H1 (cell line): Measurements from ENCODE around the gene MAP1B. TPM values are rescaled to one million over a fixed set of nuclear protein-coding genes. Genes with fewer than 3 reads are reported as not detected.

ENCODE experiments used
- CTCF ChIA-PET: fragments of 300-600 bp; sonication (Branson Sonifier 250); formaldehyde crosslinking; loops from one replicate; lab custom pipeline; 2021; ENCODE audit not compliant: partially characterized antibody; lab: Charles Lee
- POLR2A ChIA-PET: fragments of 300-600 bp; sonication (Branson Sonifier 250); formaldehyde crosslinking; loops from one replicate; lab custom pipeline; 2021; ENCODE audit warnings: inconsistent platforms; ENCODE audit not compliant: partially characterized antibody; lab: Charles Lee
- DNase-seq, 2 experiments: peaks; one replicate each; pipeline versions ENCODE4 v3.0.0 to v3.0.0-alpha.2; 2010 to 2022; ENCODE audit warnings: low spot score in 2 of 2, low read depth in 1 of 2, mixed read lengths in 1 of 2
- FAIRE-seq: peaks from 2 replicates; lab custom pipeline; 2011; peaks lifted over from hg19 to GRCh38; lab: Jason Lieb, UNC
- H2AFZ ChIP-seq: 2 replicates; pipeline ENCODE4 v1.8.1; 2012; ENCODE audit warnings: low read length, inconsistent platforms
- H2AK5ac ChIP-seq: 2 replicates; pipeline ENCODE4 v1.6.1; 2013; ENCODE audit warnings: low read depth, low read length
- H2BK120ac ChIP-seq: replicated peaks from 2 replicates; pipeline ENCODE3; 2013; ENCODE audit warnings: low read depth, low read length, inconsistent platforms
- H2BK12ac ChIP-seq: 2 replicates; pipeline ENCODE4 v1.6.1; 2013; ENCODE audit warnings: low read depth, low read length
- H2BK15ac ChIP-seq: 2 replicates; pipeline ENCODE4 v1.6.1; 2013; ENCODE audit warnings: low read length
- H2BK20ac ChIP-seq: 2 replicates; pipeline ENCODE4 v1.6.1; 2013; ENCODE audit warnings: low read length
- H2BK5ac ChIP-seq: 2 replicates; pipeline ENCODE4 v1.6.1; 2013; ENCODE audit warnings: low read depth, low read length
- H3K14ac ChIP-seq: 2 replicates; pipeline ENCODE4 v1.6.1; 2013; ENCODE audit warnings: inconsistent platforms; ENCODE audit not compliant: insufficient read length
- H3K18ac ChIP-seq: 2 replicates; pipeline ENCODE4 v1.6.1; 2013; ENCODE audit warnings: low read length; ENCODE audit errors: extremely low read depth
- H3K23ac ChIP-seq: 2 replicates; pipeline ENCODE4 v1.6.1; 2013; ENCODE audit warnings: inconsistent platforms; ENCODE audit not compliant: insufficient read length
- H3K23me2 ChIP-seq: 2 replicates; pipeline ENCODE4 v1.6.1; 2013; ENCODE audit warnings: low read depth, low read length
- H3K27ac ChIP-seq: 2 replicates; pipeline ENCODE4 v1.6.1; 2011; ENCODE audit warnings: low read depth, low read length, inconsistent platforms
- H3K27me3 ChIP-seq, 4 experiments: replicated peaks in 1 of 4; 1 replicate in 1 of 4; 2 replicates in 3 of 4; pipeline versions ENCODE4 v1.6.1 to v1.8.1; 2011 to 2013; ENCODE audit warnings: low read length in 3 of 4, mild to moderate bottlenecking in 3 of 4, inconsistent platforms in 2 of 4, mixed read lengths in 2 of 4, moderate library complexity in 1 of 4; ENCODE audit not compliant: control insufficient read depth in 3 of 4, insufficient read depth in 3 of 4; ENCODE audit errors: extremely low read depth in 1 of 4
- H3K36me3 ChIP-seq, 4 experiments: 2 replicates each; pipeline versions ENCODE4 v1.6.1 to v1.8.1; 2011 to 2013; ENCODE audit warnings: mild to moderate bottlenecking in 4 of 4, low read length in 3 of 4, moderate library complexity in 2 of 4, control low read depth in 1 of 4, inconsistent platforms in 1 of 4; ENCODE audit not compliant: insufficient read depth in 4 of 4, control insufficient read depth in 2 of 4
- H3K4ac ChIP-seq: replicated peaks from 2 replicates; pipeline ENCODE3; 2013; ENCODE audit warnings: low read length, low read depth, mixed read lengths, inconsistent platforms; ENCODE audit not compliant: insufficient read length
- H3K4me1 ChIP-seq, 4 experiments: replicated peaks in 1 of 4; 1 replicate in 1 of 4; 2 replicates in 3 of 4; pipeline versions ENCODE4 v1.6.1 to v1.8.1; 2011 to 2013; ENCODE audit warnings: low read length in 3 of 4, inconsistent platforms in 2 of 4, mixed read lengths in 1 of 4; ENCODE audit not compliant: insufficient read depth in 4 of 4, control insufficient read depth in 3 of 4
- H3K4me2 ChIP-seq, 2 experiments: 2 replicates each; pipeline versions ENCODE4 v1.6.1 to v1.8.1; 2011 to 2013; ENCODE audit warnings: low read depth in 2 of 2, low read length in 2 of 2, control low read depth in 1 of 2, inconsistent platforms in 1 of 2, mild to moderate bottlenecking in 1 of 2; ENCODE audit not compliant: insufficient read depth in 1 of 2
- H3K4me3 ChIP-seq, 4 experiments: fragments of 200-600, 300-600 bp in 1 of 4; sonication (generic), shearing (Covaris generic), sonication (Bioruptor Twin) in 1 of 4; 2 replicates each; pipeline versions ENCODE4 v1.5.1 to v1.8.1; 2011 to 2016; ENCODE audit warnings: low read length in 4 of 4, low read depth in 3 of 4, control low read depth in 2 of 4, inconsistent platforms in 2 of 4, mild to moderate bottlenecking in 2 of 4, mixed read lengths in 1 of 4, moderate library complexity in 1 of 4; ENCODE audit not compliant: insufficient read depth in 2 of 4; ENCODE audit errors: extremely low read depth in 1 of 4
- H3K56ac ChIP-seq: replicated peaks from 2 replicates; pipeline ENCODE3; 2013; ENCODE audit warnings: low read depth, mild to moderate bottlenecking, mixed read lengths, low read length, inconsistent platforms; ENCODE audit not compliant: insufficient read length
- H3K79me1 ChIP-seq: 2 replicates; pipeline ENCODE4 v1.6.1; 2013; ENCODE audit warnings: low read depth, low read length, control low read depth
- H3K79me2 ChIP-seq, 2 experiments: 2 replicates each; pipeline versions ENCODE4 v1.6.1 to v1.8.1; 2012 to 2013; ENCODE audit warnings: low read length in 2 of 2, mild to moderate bottlenecking in 2 of 2, inconsistent platforms in 1 of 2; ENCODE audit not compliant: insufficient read depth in 2 of 2, control insufficient read depth in 1 of 2
- H3K9ac ChIP-seq, 4 experiments: replicated peaks in 1 of 4; 1 replicate in 1 of 4; 2 replicates in 3 of 4; pipeline versions ENCODE4 v1.6.1 to v1.8.1; 2011 to 2013; ENCODE audit warnings: low read depth in 3 of 4, low read length in 3 of 4, control low read depth in 2 of 4, mild to moderate bottlenecking in 2 of 4, moderate library complexity in 2 of 4, inconsistent platforms in 1 of 4; ENCODE audit errors: extremely low read depth in 1 of 4
- H3K9me3 ChIP-seq, 2 experiments: 2 replicates each; pipeline versions ENCODE4 v1.6.1 to v1.8.1; 2012 to 2013; ENCODE audit warnings: mild to moderate bottlenecking in 2 of 2, moderate library complexity in 2 of 2, control low read depth in 1 of 2, inconsistent platforms in 1 of 2, low read depth in 1 of 2, low read length in 1 of 2, mixed read lengths in 1 of 2; ENCODE audit not compliant: insufficient read depth in 2 of 2
- H4K20me1 ChIP-seq, 2 experiments: replicated peaks in 1 of 2; 2 replicates each; pipeline versions ENCODE3 to v1.8.1; 2011 to 2013; ENCODE audit warnings: inconsistent platforms in 2 of 2, low read length in 2 of 2, mild to moderate bottlenecking in 1 of 2; ENCODE audit not compliant: insufficient read depth in 2 of 2, control insufficient read depth in 1 of 2
- H4K5ac ChIP-seq: 2 replicates; pipeline ENCODE4 v1.6.1; 2013; ENCODE audit warnings: low read length, low read depth, mixed read lengths, inconsistent platforms; ENCODE audit not compliant: insufficient read length
- H4K8ac ChIP-seq: 2 replicates; pipeline ENCODE4 v1.8.0; 2013; ENCODE audit warnings: mild to moderate bottlenecking, moderate library complexity, low read length, inconsistent platforms; ENCODE audit not compliant: insufficient read depth; ENCODE audit errors: extremely low read depth
- H4K91ac ChIP-seq: replicated peaks from 2 replicates; pipeline ENCODE3; 2013; ENCODE audit warnings: low read length, mixed read lengths, inconsistent platforms; ENCODE audit not compliant: insufficient read length
- CBX8 ChIP-seq: fragments of 300-800, 300-1000 bp; sonication (generic); IDR thresholded peaks from 2 replicates; pipeline ENCODE4 v1.7.1; 2016; ENCODE audit warnings: low read depth, low read length, borderline replicate concordance
- E2F6 ChIP-seq: IDR thresholded peaks from 2 replicates; pipeline ENCODE4 v1.6.1; 2012; ENCODE audit warnings: inconsistent platforms
- EP300 ChIP-seq, 2 experiments: IDR thresholded peaks; 1 replicate in 1 of 2; 2 replicates in 1 of 2; pipeline ENCODE4 v1.6.1; 2011 to 2012; ENCODE audit warnings: low read depth in 2 of 2, low read length in 2 of 2, mild to moderate bottlenecking in 2 of 2, borderline replicate concordance in 1 of 2, inconsistent platforms in 1 of 2, moderate library complexity in 1 of 2
- SRF ChIP-seq: IDR thresholded peaks from 2 replicates; pipeline ENCODE4 v1.6.1; 2011; ENCODE audit warnings: mild to moderate bottlenecking, low read depth, low read length, moderate library complexity
- WGBS, 2 experiments: shearing (Covaris generic) in 1 of 2; methylation state at CpG; one replicate each; pipeline versions ENCODE4 v1.1.6 to v1.1.7; 2013 to 2015; ENCODE audit warnings: low lambda C conversion rate in 2 of 2, mixed read lengths in 2 of 2, inconsistent platforms in 1 of 2, low coverage in 1 of 2, missing lambda C conversion rate in 1 of 2; ENCODE audit not compliant: insufficient replicate concordance in 2 of 2, insufficient coverage in 1 of 2, insufficient read length in 1 of 2; ENCODE audit errors: extremely low coverage in 1 of 2, missing lambda C conversion rate in 1 of 2; 5-methylcytosine and 5-hydroxymethylcytosine counted together
- polyA plus RNA-seq, 7 experiments: library from polyadenylated mRNA; depleted of rRNA in 3 of 7; stranded (reverse) in 5 of 7; unstranded in 2 of 7; fragments of >200 nt in 5 of 7; fragments of 200-250 nt in 2 of 7; gene quantifications; 1 replicate in 5 of 7; 2 replicates in 1 of 7; 4 replicates in 1 of 7; pipeline versions ENCODE4 v1.2.1 to v1.2.3, GENCODE V29; 2011 to 2013; ENCODE audit warnings: missing spikeins in 2 of 7, mixed read lengths in 2 of 7
- total RNA-seq: library from RNA; stranded (reverse); fragmentation: NEBNext Ultra II Directional; extraction: Animal tissue kit (Norgen Biotek cat#: 25700); gene quantifications from 2 replicates; pipeline ENCODE4 v1.2.1, GENCODE V29; 2021

Gene MAP1B
- total and polyA plus RNA-seq, 2 of the 8 experiments (the other 6 are each of a cell fraction or from before 2014, with no cell fraction given) = 24.5 to 120 TPM

GRCh38 chr5:72146056-72146455 is 38.8 kb downstream of the MAP1B start:
- Histone ChIP-seq H2BK12ac (no peak overlapping the region), H3K23me2 (no peaks in the 10 kb centered on the region), H2BK120ac (no peak overlapping the region), H2BK5ac (no peak overlapping the region), H3K9me3 (no peaks in the 10 kb centered on the region), H3K9ac (no peak overlapping the region; a peak in 1 of 7 replicates), H3K4me2 (no peak overlapping the region), H3K27me3 (no peaks in the 10 kb centered on the region), H4K8ac (no peak overlapping the region), H2AFZ (no peak overlapping the region), H3K56ac (no peak overlapping the region), H4K91ac (no peak overlapping the region), H3K14ac (no peak overlapping the region), H3K4me3 (no peak overlapping the region), H4K5ac (no peak overlapping the region), H3K23ac (no peak overlapping the region), H2AK5ac (no peak overlapping the region), H3K79me2 (peaks cover 0 to 10% of the 10 kb centered on the region in 2 experiments; a peak in 3 of 4 replicates), H3K27ac (no peak overlapping the region), H2BK15ac (no peak overlapping the region), H3K18ac (no peak overlapping the region), H3K36me3 (peaks cover 0 to 13% (median 2%) of the 10 kb centered on the region in 4 experiments; a peak in 3 of 8 replicates), H2BK20ac (no peak overlapping the region), H4K20me1 (peaks cover 0 to 1% of the 10 kb centered on the region in 2 experiments), H3K4ac (no peak overlapping the region), H3K4me1 (peaks cover 2 to 12% (median 6%) of the 10 kb centered on the region in 4 experiments; a peak in 4 of 7 replicates), H3K79me1 (no peaks in the 10 kb centered on the region; the same call in none of the 2 replicates)
- CTCF ChIA-PET = interaction anchor here (2.8 kb wide), 1 partner anchor 123 kb away, joined by 7 read pairs; no protein-coding TSS in a partner anchor
- DNase-seq (no peak), FAIRE-seq (no peak)
- 74% methylated on average over 3 of the region's 3 CpGs; no CpG with 5 or more reads in 1 of the 2 experiments for WGBS, 2 experiments
- TF ChIP-seq E2F6 (no peak), CBX8 (no peak), EP300 (IDR thresholded peaks at IDR 0.05; ENCODE audit: borderline replicate concordance in 1 of 2, low read depth in 2 of 2, low read length in 2 of 2) (no peak), SRF (no peak)
- POLR2A ChIA-PET = no interaction called here
